Lower leg skin (tissue), 3 donors: ENCODE results near the gene PLA2G4A.

Experiments used
- CTCF ChIP-seq, 3 donors: fragments of 450-650 bp; IDR thresholded peaks; one replicate each; pipeline ENCODE4 v1.5.1; 2016; ENCODE audit warnings: antibody characterized with exemption in 3 of 3, mild to moderate bottlenecking in 3 of 3, moderate library complexity in 2 of 3
- POLR2A ChIP-seq, 2 donors: fragments of 450-650 bp; IDR thresholded peaks; one replicate each; pipeline ENCODE4 v1.6.1; 2016 to 2017; ENCODE audit warnings: antibody characterized with exemption in 2 of 2, mild to moderate bottlenecking in 1 of 2, moderate library complexity in 1 of 2

GRCh38 chr1:186915555-186915954 is 86.8 kb downstream of the PLA2G4A start:
- TF ChIP-seq CTCF (IDR thresholded peaks at IDR 0.05), result no peak
- no peak for TF ChIP-seq POLR2A (IDR thresholded peaks at IDR 0.05)
